Measurements from ENCODE around the gene TALDO1.

- TF ChIP-seq TAF1 (IDR thresholded peaks at IDR 0.05; ENCODE audit: low read depth) (no peak), FOXM1 (IDR thresholded peaks at IDR 0.05; ENCODE audit: borderline replicate concordance, low read depth) (no peak), CEBPB (IDR thresholded peaks at IDR 0.05) (no peak), EP300 (IDR thresholded peaks at IDR 0.05; ENCODE audit: borderline replicate concordance) (no peak), YY1 (IDR thresholded peaks at IDR 0.05; ENCODE audit: low read depth) (no peak), TCF12 (IDR thresholded peaks at IDR 0.05; ENCODE audit: low read depth) (no peak), ZBTB7A (IDR thresholded peaks at IDR 0.05; ENCODE audit: low read depth) (no peak), USF1 (IDR thresholded peaks at IDR 0.05) (no peak), NFIC (IDR thresholded peaks at IDR 0.05) (no peak), REST (IDR thresholded peaks at IDR 0.05; ENCODE audit: low read depth) (no peak), MAX (IDR thresholded peaks at IDR 0.05) (no peak), RAD21 (IDR thresholded peaks at IDR 0.05; ENCODE audit: low read depth) (no peak)
Observed at GRCh38 chr11:813456-814096, 66.3 kb downstream of the TALDO1 start.

Data from Ishikawa (cell line).